IMR-90 (cell line): ENCODE results near the gene COLEC12. TPM values are rescaled to one million over a fixed set of nuclear protein-coding genes. Genes with fewer than 3 reads are reported as not detected.
A peak's percentile ranks its signal among the peaks of the same experiment; 100 is the strongest.

Source experiments
- ATAC-seq: fragments of 200-7000 bp; cut with Tn5 transposase; 2 replicates; pipeline ENCODE4 v1.9.1; 2020; ENCODE audit warnings: low read depth, mild to moderate bottlenecking, moderate library complexity
- BruUV-seq: library from RNA; stranded (reverse); fragments of 400-500 nt; replicated peaks from 2 replicates; lab custom pipeline; 2021; lab: Mats Ljungman, UMichigan
- CTCF ChIA-PET: fragments of 300-600 bp; formaldehyde crosslinking; extraction: SDS; loops from one replicate; lab custom pipeline; 2021; ENCODE audit warnings: antibody characterized with exemption; lab: Yijun Ruan, JAX
- POLR2A ChIA-PET: fragments of 300-600 bp; sonication (Branson Sonifier 250); formaldehyde crosslinking; loops from one replicate; lab custom pipeline; 2022; ENCODE audit warnings: antibody characterized with exemption; ENCODE audit not compliant: unreplicated experiment; lab: Charles Lee
- DNase-seq: peaks from one replicate; pipeline ENCODE4 v3.0.0; 2013
- H2AFZ ChIP-seq: replicated peaks from 2 replicates; pipeline ENCODE3; 2013; ENCODE audit warnings: low read length, mild to moderate bottlenecking; ENCODE audit not compliant: poor library complexity
- H2AK5ac ChIP-seq: 2 replicates; pipeline ENCODE4 v1.6.1; 2013; ENCODE audit warnings: low read depth, low read length, inconsistent platforms
- H2AK9ac ChIP-seq: replicated peaks from 2 replicates; pipeline ENCODE3; 2013; ENCODE audit warnings: mild to moderate bottlenecking, low read depth, low read length, moderate library complexity; ENCODE audit not compliant: poor library complexity
- H2BK120ac ChIP-seq: 2 replicates; pipeline ENCODE4 v1.6.1; 2013; ENCODE audit warnings: low read depth, low read length, inconsistent platforms
- H2BK15ac ChIP-seq: 3 replicates; pipeline ENCODE4 v1.6.1; 2013; ENCODE audit warnings: low read depth, low read length, inconsistent platforms
- H2BK20ac ChIP-seq: 2 replicates; pipeline ENCODE4 v1.6.1; 2013; ENCODE audit warnings: low read depth, mild to moderate bottlenecking, inconsistent platforms, low read length, moderate library complexity
- H2BK5ac ChIP-seq: 2 replicates; pipeline ENCODE4 v1.6.1; 2013; ENCODE audit warnings: mild to moderate bottlenecking, low read depth, low read length, inconsistent platforms; ENCODE audit not compliant: poor library complexity, severe bottlenecking
- H3K14ac ChIP-seq: replicated peaks from 2 replicates; pipeline ENCODE4 v1.6.1; 2013; ENCODE audit warnings: low read depth, low read length, inconsistent platforms
- H3K18ac ChIP-seq: 2 replicates; pipeline ENCODE4 v1.6.1; 2013; ENCODE audit warnings: low read depth, low read length, control low read depth
- H3K23ac ChIP-seq: 2 replicates; pipeline ENCODE4 v1.6.1; 2013; ENCODE audit warnings: low read depth, low read length, inconsistent platforms
- H3K27ac ChIP-seq: 2 replicates; pipeline ENCODE4 v1.5.1; 2013; ENCODE audit warnings: mild to moderate bottlenecking, control low read depth, low read length; ENCODE audit not compliant: insufficient read depth
- H3K27me3 ChIP-seq: 2 replicates; pipeline ENCODE4 v1.6.1; 2013; ENCODE audit warnings: low read length; ENCODE audit not compliant: control insufficient read depth, insufficient read depth
- H3K36me3 ChIP-seq: 2 replicates; pipeline ENCODE4 v1.6.1; 2013; ENCODE audit warnings: low read length, mixed read lengths; ENCODE audit not compliant: control insufficient read depth, insufficient read depth
- H3K4ac ChIP-seq: 2 replicates; pipeline ENCODE4 v1.6.1; 2013; ENCODE audit warnings: low read depth, low read length, inconsistent platforms
- H3K4me1 ChIP-seq: 2 replicates; pipeline ENCODE4 v1.6.1; 2013; ENCODE audit warnings: low read length, mixed read lengths; ENCODE audit not compliant: control insufficient read depth, insufficient read depth
- H3K4me2 ChIP-seq: 2 replicates; pipeline ENCODE4 v1.6.1; 2013; ENCODE audit warnings: low read depth, mild to moderate bottlenecking, control low read depth, low read length, moderate library complexity
- H3K4me3 ChIP-seq: 2 replicates; pipeline ENCODE4 v1.5.1; 2013; ENCODE audit warnings: low read depth, mild to moderate bottlenecking, control low read depth, low read length, moderate library complexity; ENCODE audit not compliant: insufficient read depth
- H3K56ac ChIP-seq: 2 replicates; pipeline ENCODE4 v1.6.1; 2013; ENCODE audit warnings: low read length, inconsistent platforms; ENCODE audit not compliant: insufficient read depth; ENCODE audit errors: extremely low read depth
- H3K79me1 ChIP-seq, 2 experiments: 2 replicates each; pipeline ENCODE4 v1.6.1; 2013; ENCODE audit warnings: low read length in 2 of 2, inconsistent platforms in 1 of 2, low read depth in 1 of 2
- H3K9ac ChIP-seq: 2 replicates; pipeline ENCODE4 v1.6.1; 2013; ENCODE audit warnings: low read depth, low read length, control low read depth
- H3K9me1 ChIP-seq: 2 replicates; pipeline ENCODE4 v1.6.1; 2013; ENCODE audit warnings: low read length, inconsistent platforms; ENCODE audit not compliant: insufficient read depth
- H3K9me3 ChIP-seq: 2 replicates; pipeline ENCODE4 v1.6.1; 2013; ENCODE audit warnings: low read length; ENCODE audit not compliant: control insufficient read depth, insufficient read depth
- H4K20me1 ChIP-seq: 2 replicates; pipeline ENCODE4 v1.6.1; 2013; ENCODE audit warnings: low read length, inconsistent platforms; ENCODE audit not compliant: insufficient read depth
- H4K5ac ChIP-seq: 2 replicates; pipeline ENCODE4 v1.6.1; 2013; ENCODE audit warnings: mild to moderate bottlenecking, low read depth, low read length, control low read depth
- H4K8ac ChIP-seq, 2 experiments: 2 replicates each; pipeline ENCODE4 v1.6.1; 2013; ENCODE audit warnings: low read depth in 2 of 2, low read length in 2 of 2, control low read depth in 1 of 2, inconsistent platforms in 1 of 2
- H4K91ac ChIP-seq: 2 replicates; pipeline ENCODE4 v1.6.1; 2013; ENCODE audit warnings: low read depth, low read length, inconsistent platforms; ENCODE audit not compliant: insufficient read depth
- BHLHE40 ChIP-seq: fragments of 150-350 bp; IDR thresholded peaks from 2 replicates; pipeline ENCODE4 v1.6.1; 2016; ENCODE audit warnings: mild to moderate bottlenecking, low read depth, low read length
- MAFK ChIP-seq: IDR thresholded peaks from 2 replicates; pipeline ENCODE4 v1.6.1; 2012; ENCODE audit warnings: low read depth, low read length, improper control_type of control experiment
- MAZ ChIP-seq: IDR thresholded peaks from 2 replicates; pipeline ENCODE4 v1.6.1; 2012; ENCODE audit warnings: low read depth, mild to moderate bottlenecking, low read length, improper control_type of control experiment, moderate library complexity, borderline replicate concordance
- NFE2L2 ChIP-seq: fragments of 150-350 bp; IDR thresholded peaks from 2 replicates; pipeline ENCODE4 v1.6.1; 2016; ENCODE audit warnings: low read depth, mild to moderate bottlenecking, low read length
- SMC3 ChIP-seq: fragments of 150-350 bp; IDR thresholded peaks from 2 replicates; pipeline ENCODE4 v1.6.1; 2016; ENCODE audit warnings: low read depth, mild to moderate bottlenecking, antibody characterized with exemption, low read length, moderate library complexity
- WGBS, 2 experiments: methylation state at CpG; one replicate each; pipeline versions ENCODE4 v1.1.5 to v1.1.7; 2013; ENCODE audit warnings: missing lambda C conversion rate in 2 of 2; ENCODE audit not compliant: insufficient read length in 1 of 2; ENCODE audit errors: extremely low coverage in 2 of 2; 5-methylcytosine and 5-hydroxymethylcytosine counted together
- dilution Hi-C: fragments of 300-500 bp; cut with HindIII; formaldehyde crosslinking; loops from one replicate; pipeline ENCODE4 v1.14.3; 2018; ENCODE audit warnings: low sequenced_read_pairs; ENCODE audit not compliant: unreplicated experiment
- in situ Hi-C: fragments of 300-500 bp; cut with MboI; formaldehyde crosslinking; loops from 3 replicates; pipeline ENCODE4 v1.14.3; 2019; ENCODE audit warnings: low sequenced_read_pairs, inconsistent platforms, mixed read lengths
- intact Hi-C: fragments of 100-400 bp; cut with micrococcal nuclease; formaldehyde crosslinking; loops from 2 replicates; pipeline ENCODE4 v1.10.0; 2022
- polyA plus RNA-seq, 3 experiments: library from polyadenylated mRNA; depleted of rRNA; stranded (reverse); fragments of >200 nt; gene quantifications; 2 replicates each; pipeline ENCODE4 v1.2.3, GENCODE V29; 2012; ENCODE audit warnings: low replicate concordance in 1 of 3
- total RNA-seq: library from RNA; depleted of rRNA; stranded (reverse); fragments of >200 nt; gene quantifications from 2 replicates; pipeline ENCODE4 v1.2.3, GENCODE V29; 2012
- TF ChIP-seq, protein P1 (sequence below): conservative IDR thresholded peaks from 2 replicates; pipeline ENCODE4 v1.5.1; 2012; ENCODE audit warnings: mild to moderate bottlenecking, low read depth, low read length, improper control_type of control experiment

COLEC12 gene
- total and polyA plus RNA-seq, 2 of the 4 experiments (the other 2 are of a cell fraction): 1.0 to 2.3 TPM

DNA sequence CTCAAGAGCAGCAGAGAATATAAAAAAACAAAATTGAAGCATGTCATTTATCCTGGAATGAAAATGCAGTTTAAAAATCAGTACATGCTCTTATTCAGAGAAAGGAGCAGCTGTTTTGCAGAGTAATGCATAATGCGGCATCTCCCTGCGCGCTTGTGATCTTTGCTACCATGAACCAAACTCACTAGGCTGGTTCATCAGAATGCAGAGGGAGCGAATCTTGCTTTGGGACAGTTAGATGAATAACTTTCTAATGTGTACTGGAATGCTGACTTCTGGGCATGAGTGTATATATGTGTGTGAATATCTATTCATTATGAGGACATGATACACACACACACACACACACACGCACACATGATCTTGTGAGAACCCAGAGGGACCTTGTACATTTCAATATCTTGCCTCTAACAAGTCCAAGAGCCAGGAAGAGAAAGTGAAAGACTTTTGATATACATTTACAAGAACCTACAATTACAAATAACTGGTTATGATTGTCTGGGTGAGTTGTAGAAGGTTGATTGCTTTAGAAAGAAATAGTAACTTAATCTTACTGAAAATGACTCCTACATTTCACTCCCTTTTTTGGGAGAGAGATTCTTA lies 178.5 kb downstream of the COLEC12 start:
- Histone ChIP-seq H3K56ac (no peak overlapping the region), H3K4me3 (no peak overlapping the region), H3K36me3 (no peaks in the 10 kb centered on the region), H3K23ac (no peak overlapping the region), H2AK9ac (no peak overlapping the region), H2BK15ac (no peak overlapping the region), H4K91ac (no peak overlapping the region), H3K79me1 (no peaks in the 10 kb centered on the region), H3K18ac (no peak overlapping the region), H4K20me1 (peaks cover 14% of the 10 kb centered on the region; the same call in 1 of the 2 replicates), H2BK5ac (no peak overlapping the region), H2BK120ac (no peak overlapping the region), H3K14ac (no peak overlapping the region), H4K8ac (no peak overlapping the region), H3K27ac (no peak overlapping the region), H3K4ac (no peak overlapping the region), H3K4me2 (no peak overlapping the region), H3K4me1 (peaks cover 1% of the 10 kb centered on the region; the same call in 1 of the 2 replicates), H2AK5ac (no peak overlapping the region), H2BK20ac (no peak overlapping the region), H3K9ac (no peak overlapping the region), H4K5ac (no peak overlapping the region), H3K9me3 (no peaks in the 10 kb centered on the region), H3K9me1 (peaks cover 3% of the 10 kb centered on the region; the same call in 1 of the 2 replicates), H3K27me3 (peaks cover 46% of the 10 kb centered on the region), H2AFZ (no peak overlapping the region)
- ChIA-PET CTCF (interaction anchor here (0.6 kb wide), 1 partner anchor 395 kb away, joined by 3 read pairs; no protein-coding TSS in a partner anchor), POLR2A (interaction anchor here (0.5 kb wide), 1 partner anchor 288 kb away, joined by 4 read pairs; no protein-coding TSS in a partner anchor)
- in situ Hi-C loops: no loop called here
- intact Hi-C loops: loop anchor here (1.0 to 2.0 kb wide), 2 partner anchors 73 to 294 kb away; no protein-coding TSS in a partner anchor
- DNase-seq: peak; percentile 2
- dilution Hi-C loops: no loop called here
- TF ChIP-seq MAZ: no peak
- TF ChIP-seq BHLHE40: no peak
- no peak for TF ChIP-seq SMC3
- no peak for TF ChIP-seq MAFK
- TF ChIP-seq, protein P1, sequence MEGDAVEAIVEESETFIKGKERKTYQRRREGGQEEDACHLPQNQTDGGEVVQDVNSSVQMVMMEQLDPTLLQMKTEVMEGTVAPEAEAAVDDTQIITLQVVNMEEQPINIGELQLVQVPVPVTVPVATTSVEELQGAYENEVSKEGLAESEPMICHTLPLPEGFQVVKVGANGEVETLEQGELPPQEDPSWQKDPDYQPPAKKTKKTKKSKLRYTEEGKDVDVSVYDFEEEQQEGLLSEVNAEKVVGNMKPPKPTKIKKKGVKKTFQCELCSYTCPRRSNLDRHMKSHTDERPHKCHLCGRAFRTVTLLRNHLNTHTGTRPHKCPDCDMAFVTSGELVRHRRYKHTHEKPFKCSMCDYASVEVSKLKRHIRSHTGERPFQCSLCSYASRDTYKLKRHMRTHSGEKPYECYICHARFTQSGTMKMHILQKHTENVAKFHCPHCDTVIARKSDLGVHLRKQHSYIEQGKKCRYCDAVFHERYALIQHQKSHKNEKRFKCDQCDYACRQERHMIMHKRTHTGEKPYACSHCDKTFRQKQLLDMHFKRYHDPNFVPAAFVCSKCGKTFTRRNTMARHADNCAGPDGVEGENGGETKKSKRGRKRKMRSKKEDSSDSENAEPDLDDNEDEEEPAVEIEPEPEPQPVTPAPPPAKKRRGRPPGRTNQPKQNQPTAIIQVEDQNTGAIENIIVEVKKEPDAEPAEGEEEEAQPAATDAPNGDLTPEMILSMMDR: no peak
- no peak for TF ChIP-seq NFE2L2
- no TSS peak for BruUV-seq
- no CpG with 5 or more reads among the region's 5 CpGs for WGBS, 2 experiments
- ATAC-seq: no peak; the same call in 1 of the 2 replicates
